GM12875 (cell line): ENCODE measurements around the gene TSPO2.
"Not testable (repeated sequence)": the region's sequence is repeated elsewhere in the genome, so short reads cannot be mapped to it uniquely, and the experiment has no call there.

ENCODE experiments used
- H3K4me3 ChIP-seq: one replicate; pipeline ENCODE4 v1.5.1; 2011; ENCODE audit warnings: low read depth, low read length, control low read depth
- TF ChIP-seq, protein P1 (sequence below): IDR thresholded peaks from 2 replicates; pipeline ENCODE4 v1.5.1; 2011; ENCODE audit warnings: low read depth, mild to moderate bottlenecking, control low read depth, inconsistent platforms, low read length, moderate library complexity, borderline replicate concordance; ENCODE audit not compliant: insufficient read depth

TSPO2 gene

DNA sequence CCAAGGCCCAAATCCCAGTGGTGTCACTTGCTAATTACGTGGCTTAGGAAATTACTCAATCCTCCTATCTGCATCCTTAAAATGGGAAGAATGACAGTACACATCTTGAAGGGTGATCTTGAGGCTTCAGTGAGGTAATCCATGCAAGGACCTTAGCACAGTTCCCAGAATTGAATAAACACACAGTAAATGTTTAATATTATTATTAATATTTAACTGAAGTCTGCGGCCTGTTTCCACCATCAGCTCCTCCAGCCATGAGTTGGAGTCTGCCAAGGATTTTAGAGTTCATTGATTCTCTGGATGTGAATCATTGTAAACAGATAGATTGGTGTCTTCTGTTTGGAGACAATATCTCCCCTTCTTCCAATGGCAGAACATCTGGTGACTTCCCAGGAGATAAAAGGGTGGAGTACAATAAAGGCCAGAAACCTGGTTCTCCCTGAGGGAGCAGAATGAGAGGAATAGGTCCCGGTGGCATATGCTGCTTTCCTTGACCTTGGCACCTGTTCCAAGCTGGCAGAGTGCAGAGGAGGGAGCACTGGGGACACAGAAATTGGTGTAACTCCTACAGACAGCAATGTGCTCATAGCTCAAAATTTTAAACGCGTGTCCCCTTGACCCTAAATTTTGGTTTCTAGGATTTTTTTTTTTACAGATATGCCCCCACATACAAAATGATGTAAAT lies 28.7 kb upstream of the TSPO2 start:
- TF ChIP-seq, protein P1, sequence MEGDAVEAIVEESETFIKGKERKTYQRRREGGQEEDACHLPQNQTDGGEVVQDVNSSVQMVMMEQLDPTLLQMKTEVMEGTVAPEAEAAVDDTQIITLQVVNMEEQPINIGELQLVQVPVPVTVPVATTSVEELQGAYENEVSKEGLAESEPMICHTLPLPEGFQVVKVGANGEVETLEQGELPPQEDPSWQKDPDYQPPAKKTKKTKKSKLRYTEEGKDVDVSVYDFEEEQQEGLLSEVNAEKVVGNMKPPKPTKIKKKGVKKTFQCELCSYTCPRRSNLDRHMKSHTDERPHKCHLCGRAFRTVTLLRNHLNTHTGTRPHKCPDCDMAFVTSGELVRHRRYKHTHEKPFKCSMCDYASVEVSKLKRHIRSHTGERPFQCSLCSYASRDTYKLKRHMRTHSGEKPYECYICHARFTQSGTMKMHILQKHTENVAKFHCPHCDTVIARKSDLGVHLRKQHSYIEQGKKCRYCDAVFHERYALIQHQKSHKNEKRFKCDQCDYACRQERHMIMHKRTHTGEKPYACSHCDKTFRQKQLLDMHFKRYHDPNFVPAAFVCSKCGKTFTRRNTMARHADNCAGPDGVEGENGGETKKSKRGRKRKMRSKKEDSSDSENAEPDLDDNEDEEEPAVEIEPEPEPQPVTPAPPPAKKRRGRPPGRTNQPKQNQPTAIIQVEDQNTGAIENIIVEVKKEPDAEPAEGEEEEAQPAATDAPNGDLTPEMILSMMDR, result no peak
- H3K4me3 ChIP-seq, result no peak overlapping the region

DNA sequence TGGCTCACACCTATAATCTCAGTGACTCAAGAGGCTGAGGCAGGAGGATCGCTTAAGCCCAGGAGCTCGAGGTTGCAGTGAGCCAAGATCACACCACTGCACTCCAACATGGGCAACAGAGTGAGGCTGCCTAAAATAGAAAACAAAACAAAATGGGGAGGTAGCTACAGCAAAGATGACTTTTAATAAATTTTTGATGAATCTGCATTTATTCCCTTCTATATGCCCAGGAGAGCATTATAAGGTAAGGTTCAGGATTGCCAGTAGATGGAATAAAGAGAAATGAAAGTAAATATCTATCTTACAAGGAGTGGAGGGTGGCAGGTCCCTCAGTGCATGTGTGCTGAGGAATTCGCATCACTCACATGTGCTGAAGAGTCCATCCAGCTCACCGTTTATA lies 27.5 kb upstream of the TSPO2 start:
- no peak overlapping the region for H3K4me3 ChIP-seq
- TF ChIP-seq, protein P1, result no peak

DNA sequence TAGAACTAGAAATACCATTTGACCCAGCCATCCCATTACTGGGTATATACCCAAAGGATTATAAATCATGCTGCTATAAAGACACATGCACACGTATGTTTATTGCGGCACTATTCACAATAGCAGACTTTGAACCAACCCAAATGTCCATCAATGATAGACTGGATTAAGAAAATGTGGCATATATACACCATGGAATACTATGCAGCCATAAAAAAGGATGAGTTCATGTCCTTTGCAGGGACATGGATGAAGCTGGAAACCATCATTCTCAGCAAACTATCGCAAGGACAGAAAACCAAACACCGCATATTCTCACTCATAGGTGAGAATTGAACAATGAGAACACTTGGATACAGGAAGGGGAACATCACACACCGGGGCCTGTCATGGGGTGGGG lies 26.4 kb upstream of the TSPO2 start:
- H3K4me3 ChIP-seq, result not testable (repeated sequence)

DNA sequence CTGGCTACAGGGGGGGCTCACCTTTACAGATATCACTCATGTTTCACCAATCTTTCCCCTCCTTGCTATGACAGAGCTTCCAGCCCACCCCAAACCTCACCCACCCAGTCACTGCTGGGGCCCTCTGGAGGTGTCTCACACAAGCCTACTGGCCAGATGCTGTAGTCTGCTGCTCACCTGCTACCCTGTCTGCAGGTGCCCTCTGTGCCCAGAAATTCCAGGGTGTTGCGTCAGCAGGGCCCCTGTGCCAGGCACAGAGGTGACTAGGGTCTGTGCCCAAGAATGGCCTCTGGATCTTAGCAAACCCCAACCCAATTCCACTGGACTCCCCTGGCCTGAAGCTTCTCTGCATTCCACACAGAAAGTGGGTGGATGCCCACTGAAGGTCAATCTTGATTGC lies 24.6 kb upstream of the TSPO2 start:
- TF ChIP-seq, protein P1, result no peak
- no peak overlapping the region for H3K4me3 ChIP-seq

DNA sequence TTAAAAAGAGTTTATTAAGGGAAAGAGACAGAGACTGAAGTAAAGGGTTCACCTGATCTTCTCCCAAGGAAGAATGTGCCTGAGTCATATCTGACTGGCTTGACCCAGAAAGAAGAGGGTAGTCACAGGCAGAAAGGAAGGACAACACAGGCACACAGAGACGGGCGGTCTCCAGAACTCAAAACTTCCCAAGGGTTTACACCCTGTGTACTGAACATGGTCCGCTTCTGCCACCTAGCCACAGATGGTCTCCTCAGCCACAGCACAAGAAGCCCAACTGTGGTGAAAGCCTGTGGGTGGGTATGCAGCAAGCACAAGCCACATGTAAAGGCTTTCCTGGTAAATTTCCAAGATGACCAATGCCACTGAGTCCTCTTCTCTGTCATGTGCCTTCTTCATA lies 20.4 kb upstream of the TSPO2 start:
- no peak overlapping the region for H3K4me3 ChIP-seq
- TF ChIP-seq, protein P1, result no peak

DNA sequence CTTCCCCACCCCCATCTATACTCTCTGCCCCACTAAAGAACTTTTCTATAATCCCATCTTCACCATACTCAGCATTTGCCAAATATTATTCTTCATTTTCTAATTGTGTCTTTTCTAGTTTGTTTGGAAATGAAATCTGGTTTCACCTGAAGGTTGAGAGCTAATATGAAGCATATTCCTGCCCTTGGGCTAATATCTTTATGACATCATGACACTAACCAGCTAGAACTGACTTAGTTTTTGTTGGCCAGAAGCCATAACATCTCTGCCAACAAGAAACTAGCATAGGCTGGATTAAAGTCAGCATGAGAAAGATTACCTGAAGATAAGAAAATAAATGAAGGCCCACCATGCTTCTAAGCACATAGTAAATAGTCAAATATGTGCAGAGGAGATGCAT lies 20.0 kb upstream of the TSPO2 start:
- no peak overlapping the region for H3K4me3 ChIP-seq
- TF ChIP-seq, protein P1, result no peak

DNA sequence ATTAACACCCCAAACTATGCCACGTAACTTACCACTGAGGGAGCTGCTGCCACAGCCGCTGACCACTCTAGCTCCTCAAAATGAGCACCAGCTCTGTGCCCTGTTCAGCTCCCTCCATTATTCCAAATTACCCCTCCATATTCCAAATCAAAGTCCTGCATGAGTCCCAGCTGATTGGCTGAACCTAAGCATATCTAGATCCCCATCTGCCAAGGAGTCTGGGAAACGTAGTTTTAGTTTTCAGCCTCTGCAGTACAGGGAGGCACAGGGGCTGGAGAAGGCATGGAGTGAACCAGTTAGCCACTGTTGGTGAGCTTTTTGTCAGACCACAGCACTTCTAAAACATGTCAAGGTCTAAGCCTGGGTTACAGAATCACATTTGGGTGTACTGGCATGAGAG lies 19.2 kb upstream of the TSPO2 start:
- no peak overlapping the region for H3K4me3 ChIP-seq
- TF ChIP-seq, protein P1, result no peak
